T-helper 2 cell treated with Interferon-gamma antibody and Interleukin-4, amounts not matched to agents 100 ng/mL and 5 ng/mL, for 36 hours (primary cell): Measurements from ENCODE around the gene CHRDL2. TPM values are rescaled to one million over a fixed set of nuclear protein-coding genes. Genes with fewer than 3 reads are reported as not detected.
"Not testable (repeated sequence)": the region's sequence is repeated elsewhere in the genome, so short reads cannot be mapped to it uniquely, and the experiment has no call there.

Experiments
- intact Hi-C: fragments of 100-400 bp; cut with micrococcal nuclease; formaldehyde crosslinking; loops from one replicate; pipeline ENCODE4 v1.15.1; 2023
- total RNA-seq: library from RNA; stranded (reverse); gene quantifications from 2 replicates; pipeline ENCODE4 v1.2.3, GENCODE V29; 2022

The CHRDL2 gene, protein sequence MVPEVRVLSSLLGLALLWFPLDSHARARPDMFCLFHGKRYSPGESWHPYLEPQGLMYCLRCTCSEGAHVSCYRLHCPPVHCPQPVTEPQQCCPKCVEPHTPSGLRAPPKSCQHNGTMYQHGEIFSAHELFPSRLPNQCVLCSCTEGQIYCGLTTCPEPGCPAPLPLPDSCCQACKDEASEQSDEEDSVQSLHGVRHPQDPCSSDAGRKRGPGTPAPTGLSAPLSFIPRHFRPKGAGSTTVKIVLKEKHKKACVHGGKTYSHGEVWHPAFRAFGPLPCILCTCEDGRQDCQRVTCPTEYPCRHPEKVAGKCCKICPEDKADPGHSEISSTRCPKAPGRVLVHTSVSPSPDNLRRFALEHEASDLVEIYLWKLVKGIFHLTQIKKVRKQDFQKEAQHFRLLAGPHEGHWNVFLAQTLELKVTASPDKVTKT
- not detected in 2 replicates for total RNA-seq

DNA sequence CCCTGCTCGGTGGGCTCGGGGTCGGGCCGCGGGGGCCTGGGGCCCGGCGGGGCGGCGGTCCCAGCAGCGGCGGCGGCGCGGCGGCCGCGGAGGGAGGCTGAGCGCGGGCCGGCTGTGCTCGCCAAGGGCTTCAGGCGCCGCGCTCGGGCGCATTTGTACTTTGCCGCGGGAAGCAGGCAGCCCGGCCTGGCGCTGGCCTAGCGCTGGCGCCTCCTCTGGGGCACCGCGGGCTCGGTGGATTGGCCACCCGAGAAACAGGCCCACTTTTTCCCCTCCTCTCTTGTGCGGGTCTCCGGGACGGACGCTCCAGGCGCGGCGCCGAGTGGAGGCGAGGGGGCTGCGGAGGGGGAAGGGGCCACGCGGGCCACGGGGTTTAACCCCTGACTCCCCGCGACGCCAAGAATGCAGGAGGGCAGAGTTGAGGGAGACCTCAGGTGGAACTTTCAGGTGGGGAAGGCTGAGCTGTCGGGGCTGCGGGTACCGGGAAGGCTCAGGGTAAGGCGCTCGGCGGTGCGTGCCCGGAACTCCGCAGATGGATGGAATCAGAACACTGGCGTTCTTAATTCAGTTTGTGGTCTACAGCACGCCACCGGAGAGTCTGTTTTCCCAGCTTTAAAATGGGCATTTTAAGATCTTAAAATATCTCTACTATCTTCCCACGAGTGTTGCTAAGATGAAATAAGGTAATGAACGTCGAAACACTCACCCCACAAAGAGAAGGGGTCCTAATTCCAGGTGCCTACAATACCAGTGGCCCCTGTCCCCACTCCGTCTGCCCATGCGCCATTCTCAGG is at the start of gene CHRDL2:
Gene CHRDL2, minus strand, starts transcription at position 126 of the 794 bp plus-strand sequence. CDS start 538 bp downstream, outside the sequence.
- intact Hi-C loops = no loop called here

DNA sequence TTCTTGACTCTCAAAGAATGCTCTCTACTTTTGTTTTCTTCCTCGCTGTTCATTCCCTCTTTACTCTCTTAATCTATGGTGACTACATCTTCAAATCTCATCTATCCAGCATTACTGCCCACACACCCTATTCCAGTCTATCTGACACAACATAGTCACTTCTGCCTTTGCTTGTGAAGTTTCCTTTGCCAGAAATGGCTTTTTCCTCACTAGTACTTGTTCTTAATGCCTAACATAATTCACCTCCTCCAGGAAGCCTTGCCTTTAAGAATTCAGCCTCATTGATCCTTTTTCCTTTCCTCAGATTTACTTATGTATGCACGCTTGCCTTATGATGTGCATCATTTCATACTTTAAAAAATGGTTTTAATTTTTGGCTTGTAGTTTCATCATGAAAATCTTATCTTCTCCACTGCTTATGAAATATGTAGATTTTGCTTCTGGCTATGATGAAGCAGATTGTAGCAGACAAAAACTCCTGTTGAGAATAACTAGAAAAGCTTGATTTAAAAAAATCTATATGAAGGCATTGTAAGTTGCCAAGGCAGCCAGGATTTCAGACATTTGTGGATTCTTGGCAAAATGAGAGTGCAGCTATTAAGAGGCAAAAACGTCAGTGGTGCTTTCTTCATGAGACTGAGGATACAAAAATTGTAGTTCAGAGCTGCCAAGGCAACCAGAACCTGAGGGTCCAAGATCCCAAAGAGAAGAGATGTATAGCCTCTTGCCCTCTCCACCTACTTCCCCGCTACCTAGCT is 49.2 kb upstream of the CHRDL2 start:
- intact Hi-C loops = no loop called here

DNA sequence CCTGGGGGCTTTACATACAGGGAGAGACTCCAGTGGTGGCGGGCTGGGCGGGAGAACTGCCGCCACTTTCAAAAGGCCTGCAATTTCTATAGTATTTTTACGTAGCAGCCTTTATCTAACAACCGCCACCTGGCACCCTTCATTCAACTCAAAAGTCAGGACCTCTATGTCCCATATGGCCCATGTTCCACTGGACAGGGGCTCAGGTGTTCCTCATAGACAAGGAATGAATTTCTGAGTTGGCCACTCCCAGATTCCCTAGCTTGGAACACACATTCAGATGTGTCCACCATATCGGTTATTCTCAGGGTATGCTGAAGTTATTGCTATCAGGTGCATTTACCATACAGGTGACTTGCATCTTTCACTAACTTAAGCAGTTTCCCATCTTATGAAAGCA is 47.4 kb upstream of the CHRDL2 start:
- intact Hi-C loops = no loop called here

DNA sequence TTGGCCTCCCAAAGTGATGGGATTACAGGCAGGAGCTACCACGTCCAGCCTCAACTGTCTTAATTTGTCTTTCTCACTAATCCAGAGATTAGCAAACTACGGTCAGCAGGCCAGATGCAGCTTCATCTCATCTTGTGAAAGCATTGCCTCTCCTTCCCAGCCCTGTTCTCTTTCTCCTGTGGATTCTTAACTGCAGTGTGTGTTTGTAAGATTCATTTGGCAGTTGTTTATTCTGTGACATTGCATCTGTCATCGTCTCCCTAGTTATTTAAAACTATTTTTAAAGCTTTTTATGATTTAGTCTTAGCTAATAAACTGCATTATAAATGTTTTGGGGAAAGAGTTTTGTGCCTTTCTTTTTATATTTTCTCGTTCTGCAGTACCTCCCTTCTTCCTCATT is 46.7 kb upstream of the CHRDL2 start:
- intact Hi-C loops = no loop called here

DNA sequence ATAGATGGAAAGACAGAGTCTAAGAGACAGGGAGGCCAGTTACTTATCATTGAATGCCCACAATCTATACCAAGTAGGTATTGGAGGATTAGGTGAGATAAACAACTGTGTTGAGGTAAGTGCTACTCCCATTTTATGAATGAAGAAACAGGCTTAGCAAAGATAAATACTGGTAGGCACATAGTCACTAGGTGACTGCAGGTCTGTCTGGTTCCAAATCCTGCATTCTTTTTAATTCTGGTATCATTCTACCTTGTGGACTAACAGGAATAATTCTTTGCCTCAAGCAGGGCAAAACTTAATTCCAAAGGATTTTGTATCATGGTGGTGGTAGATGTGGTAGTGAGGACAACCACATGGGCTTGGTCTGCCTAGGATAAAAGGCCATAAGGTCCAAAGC is 45.8 kb upstream of the CHRDL2 start:
- intact Hi-C loops = no loop called here

DNA sequence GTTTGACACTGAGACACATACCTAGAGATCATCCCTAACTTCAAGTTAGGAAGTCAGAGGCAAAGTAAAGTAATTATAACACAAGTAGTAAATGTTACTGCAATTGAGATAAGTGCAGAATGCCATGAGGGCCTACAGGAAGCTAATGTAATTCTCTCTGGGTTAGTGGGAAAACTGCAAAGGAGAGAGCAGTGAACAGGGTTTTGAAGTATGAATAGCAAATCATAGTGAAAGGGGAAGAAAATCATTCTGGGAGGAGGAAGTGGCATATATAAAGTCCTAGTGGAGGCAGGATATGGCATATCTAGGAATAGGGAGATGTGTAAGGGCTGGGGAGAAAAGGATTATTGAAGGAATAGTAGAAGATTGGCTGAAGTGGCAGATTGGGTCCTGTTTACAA is 45.3 kb upstream of the CHRDL2 start:
- intact Hi-C loops = no loop called here

DNA sequence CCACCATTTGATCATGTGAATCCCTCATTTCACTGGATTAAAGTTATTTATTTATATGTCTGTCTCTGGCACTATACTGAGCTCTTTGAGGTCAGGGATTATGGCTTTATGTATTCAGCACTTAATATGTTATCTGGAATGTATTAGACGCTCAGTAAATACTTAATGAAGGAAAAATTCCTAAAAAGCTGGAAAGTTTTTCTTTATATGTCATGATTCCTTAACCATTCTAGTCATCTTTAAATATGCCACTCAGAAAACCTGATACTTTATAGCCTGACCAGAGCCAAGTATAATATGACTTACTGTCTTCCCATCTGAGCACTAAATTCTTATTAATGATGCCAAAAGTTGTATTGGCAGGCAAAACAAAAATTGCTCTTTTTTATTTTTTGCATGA is 44.5 kb upstream of the CHRDL2 start:
- intact Hi-C loops = no loop called here

DNA sequence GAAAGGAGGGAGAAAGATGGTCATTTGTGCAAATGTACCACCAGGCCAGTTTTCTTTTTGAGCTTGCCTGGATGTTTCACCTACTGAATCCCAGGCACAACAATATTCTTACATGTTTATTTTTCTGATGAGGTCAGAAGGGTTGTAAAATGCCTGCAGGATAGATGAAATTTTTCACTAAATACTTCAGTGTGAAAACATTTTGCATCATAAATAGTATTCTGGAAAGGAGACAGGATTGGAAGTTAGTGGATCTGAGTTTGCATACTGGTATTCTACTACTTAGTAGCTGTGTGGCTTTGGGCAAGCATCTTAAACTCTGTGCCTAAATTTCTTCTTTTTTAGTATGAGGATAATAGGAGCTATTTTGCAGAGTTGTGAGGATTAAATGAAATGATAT is 42.2 kb upstream of the CHRDL2 start:
- intact Hi-C loops = no loop called here

DNA sequence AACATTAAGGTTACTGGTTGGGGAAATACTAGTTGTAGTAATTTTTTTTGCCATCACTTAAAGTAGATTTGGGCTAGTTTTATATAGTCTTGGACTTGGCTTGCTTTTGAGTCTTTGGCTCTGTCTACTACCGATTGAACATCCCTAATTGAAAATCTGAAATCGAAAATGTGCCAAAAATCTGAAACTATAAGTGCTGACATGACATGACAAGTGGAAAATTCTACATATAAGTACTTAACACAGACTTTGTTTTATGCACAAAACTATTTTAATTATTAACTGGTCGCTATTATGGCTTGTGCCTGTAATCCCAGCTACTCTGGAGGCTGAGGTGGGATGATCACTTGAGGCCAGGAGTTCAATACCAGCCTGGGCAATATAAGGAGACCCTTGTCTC is 39.9 kb upstream of the CHRDL2 start:
- intact Hi-C loops = no loop called here

DNA sequence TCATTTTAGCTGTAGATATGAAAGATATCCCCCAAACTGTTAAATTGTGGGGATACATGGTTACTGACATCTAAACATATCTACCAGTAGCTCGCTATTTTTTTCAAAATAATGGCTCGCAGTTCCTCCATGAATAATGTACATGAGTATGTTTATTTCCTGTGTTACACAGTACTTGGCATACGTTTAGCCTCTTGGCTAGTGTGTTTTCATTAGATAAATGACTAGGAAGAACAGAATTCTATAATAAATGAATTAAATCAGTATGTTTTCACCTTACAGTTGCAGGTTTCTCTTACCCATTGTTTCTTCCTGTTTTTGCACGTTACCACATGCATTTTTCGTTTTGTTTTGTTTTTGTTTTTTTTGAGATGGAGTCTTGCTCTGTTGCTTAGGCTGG is 39.2 kb upstream of the CHRDL2 start:
- intact Hi-C loops = no loop called here

DNA sequence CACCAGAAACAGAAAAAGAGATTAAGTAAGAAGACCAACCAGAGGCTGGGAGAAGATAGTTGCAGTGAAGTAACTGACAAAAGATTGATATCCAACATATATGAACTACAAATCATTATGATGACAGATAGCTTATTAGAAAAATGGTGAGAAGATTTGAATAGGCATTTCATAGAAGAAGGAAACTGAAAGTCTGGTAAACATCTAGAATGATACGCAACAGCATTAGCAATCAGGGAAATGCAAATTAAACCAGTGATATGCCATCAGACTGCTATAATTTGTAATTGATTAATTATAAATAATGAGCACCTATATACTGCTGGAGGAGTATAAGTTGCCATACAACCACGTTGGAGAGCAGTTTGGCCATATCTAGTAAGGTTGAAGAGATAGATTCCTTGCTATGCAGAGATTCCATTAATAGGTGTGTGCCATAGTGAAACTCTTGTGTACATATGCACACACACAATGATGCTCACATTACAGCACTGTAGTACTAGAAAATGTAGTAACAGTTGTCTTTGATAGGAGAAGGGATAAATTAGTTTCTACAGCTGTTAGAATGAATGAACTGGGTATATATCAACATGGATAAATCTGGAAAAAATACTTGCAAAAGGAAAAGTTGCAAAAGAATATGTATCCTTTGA is 38.0 kb upstream of the CHRDL2 start:
- intact Hi-C loops = no loop called here

DNA sequence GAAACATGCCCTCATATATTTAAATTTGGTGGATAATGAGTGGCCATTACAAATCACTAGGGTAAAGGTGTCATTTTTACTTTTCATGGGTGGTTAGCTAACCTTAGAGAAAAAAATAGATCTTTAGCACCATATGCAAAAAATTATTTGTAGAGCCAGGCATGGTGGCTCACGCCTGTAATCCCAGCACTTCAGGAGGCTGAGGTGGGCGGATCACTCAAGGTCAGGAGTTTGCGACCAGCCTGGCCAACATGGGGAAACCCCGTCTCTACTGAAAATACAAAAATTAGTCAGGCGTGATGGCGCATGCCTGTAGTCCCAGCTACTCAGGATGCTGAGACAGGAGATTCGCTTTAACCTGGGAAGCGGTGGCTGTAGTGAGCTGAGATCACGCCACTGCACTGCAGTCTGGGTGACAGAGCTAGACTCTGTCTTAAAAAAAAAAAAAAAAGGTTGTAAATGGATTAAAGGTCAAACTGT is 37.0 kb upstream of the CHRDL2 start:
- intact Hi-C loops = not testable (repeated sequence)

DNA sequence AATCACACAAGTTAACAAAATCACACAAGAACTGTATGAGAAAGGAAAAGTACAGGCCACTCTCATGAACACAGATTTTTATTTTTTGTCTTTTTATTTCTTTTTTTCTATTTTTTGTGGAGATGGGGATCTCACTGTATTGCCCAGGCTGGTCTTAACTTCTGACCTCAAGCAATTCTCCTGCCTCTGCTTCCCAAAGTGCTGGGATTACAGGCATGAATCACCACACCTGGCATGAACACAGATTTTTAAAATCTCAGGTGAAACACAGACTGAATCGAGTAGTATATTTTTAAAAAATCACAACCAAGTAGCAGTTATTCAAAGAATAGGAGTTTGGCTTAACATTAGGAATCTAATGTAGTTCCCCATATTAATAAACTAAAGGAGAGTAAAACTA is 35.7 kb upstream of the CHRDL2 start:
- intact Hi-C loops = no loop called here

DNA sequence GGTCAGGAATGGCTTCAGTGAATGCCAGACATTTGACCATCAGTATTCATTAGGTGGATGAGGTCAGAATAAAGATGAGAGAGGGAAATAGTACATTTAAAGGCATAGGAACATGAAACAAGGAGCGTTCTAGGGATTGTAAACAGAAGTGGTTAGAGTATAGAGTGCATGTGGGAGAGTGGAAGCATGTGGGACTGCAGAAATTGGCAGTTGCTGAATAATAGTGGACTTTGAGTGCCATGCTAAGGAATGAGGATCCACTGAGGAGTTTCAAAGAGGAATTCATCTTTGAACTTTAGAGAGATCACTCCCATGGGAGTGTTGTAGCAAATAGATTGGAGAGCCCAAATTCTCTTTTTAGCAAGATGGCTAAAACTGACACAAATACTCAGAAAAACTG is 25.3 kb upstream of the CHRDL2 start:
- intact Hi-C loops = no loop called here

DNA sequence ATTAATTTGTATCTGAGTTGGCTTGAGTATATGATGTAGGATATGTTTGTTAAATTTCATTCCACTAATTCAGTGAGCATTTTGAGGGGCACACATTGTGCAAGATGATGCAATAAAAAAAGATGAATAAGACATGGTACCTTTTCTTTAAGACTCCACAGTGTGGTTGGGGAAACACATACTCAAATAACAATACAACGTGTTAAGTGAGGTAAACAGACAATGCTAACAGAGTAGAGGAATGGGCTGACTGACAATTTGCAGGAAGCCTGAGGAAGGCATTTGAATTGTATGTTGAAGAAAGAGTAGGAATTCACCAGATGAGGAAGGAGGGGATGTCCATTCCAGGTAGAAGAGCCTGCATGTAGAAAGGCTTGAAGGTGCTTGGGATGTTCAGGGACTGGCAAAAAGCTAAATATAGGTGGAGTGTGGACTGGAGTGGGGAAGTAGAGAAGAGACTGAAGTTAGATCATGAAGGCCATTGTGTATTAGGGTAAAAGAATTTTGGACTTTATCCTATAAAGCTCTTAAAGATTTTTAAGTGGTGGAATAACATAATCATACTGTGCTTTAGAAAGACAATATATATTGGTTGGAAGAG is 24.3 kb upstream of the CHRDL2 start:
- intact Hi-C loops = no loop called here

DNA sequence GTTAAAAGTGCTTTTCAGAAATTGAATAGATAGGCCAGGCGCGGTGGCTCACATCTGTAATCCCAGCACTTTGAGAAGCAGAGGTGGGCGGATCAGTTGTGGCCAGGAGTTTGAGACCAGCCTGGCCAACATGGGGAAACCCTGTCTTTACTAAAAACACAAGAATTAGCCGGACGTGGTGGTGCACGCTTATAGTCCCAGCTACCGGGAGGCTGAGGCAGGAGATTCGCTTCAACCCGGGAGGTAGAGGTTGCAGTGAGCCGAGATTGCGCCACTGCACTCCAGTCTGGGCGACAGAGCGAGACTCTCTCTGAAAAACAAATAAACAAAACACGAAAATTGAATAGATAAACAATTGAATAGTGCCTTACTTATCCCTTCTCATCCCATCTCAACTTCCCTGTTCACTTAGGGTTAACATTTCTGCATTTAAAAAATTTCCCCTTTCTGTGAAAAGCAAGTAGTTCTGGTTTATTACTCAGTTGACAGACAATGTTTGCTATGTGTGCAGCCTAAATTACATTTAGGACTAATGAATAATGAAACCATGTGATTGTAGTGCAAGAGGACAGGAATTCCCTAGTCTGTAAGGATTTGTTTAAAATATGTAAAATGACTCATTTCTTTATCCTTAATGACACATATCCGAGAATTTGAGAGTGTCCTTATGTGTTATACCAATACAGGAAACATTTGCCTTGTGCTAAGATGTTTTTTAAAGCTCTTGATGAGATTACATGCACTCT is 23.5 kb upstream of the CHRDL2 start:
- intact Hi-C loops = no loop called here

DNA sequence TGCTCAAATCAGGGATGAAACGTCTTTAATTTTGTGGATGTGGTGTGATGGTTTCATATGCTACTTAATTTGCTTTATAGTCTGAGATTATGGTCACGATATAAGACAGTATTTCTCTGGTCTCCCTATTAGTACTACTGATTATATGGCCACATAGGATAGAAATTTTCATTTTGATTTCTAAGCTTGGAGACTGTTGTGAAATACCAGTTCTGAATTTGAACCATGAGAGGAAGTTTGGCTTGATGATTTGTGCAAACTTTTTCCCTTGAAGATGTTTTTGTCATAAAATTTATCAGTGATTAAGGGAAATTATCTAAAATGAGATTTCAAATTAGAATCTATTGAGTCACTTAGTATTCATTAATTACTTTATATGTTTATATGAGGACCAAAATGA is 20.1 kb upstream of the CHRDL2 start:
- intact Hi-C loops = no loop called here

DNA sequence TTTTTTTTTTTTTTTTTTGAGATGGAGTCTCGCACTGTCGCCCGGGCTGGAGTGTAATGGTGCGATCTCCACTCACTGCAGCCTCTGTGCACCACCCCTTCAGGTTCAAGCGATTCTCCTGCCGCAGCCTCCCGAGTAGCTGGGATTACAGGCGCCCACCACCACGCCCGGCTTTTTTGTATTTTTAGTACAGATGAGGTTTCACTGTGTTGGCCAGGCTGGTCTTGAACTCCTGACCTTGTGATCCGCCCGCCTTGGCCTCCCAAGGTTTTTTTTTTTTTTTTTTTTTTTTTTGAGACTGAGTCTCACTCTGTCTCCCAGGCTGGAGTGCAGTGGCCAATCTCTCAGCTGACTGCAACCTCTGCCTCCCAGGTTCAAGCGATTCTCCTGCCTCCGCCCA is 19.4 kb upstream of the CHRDL2 start:
- intact Hi-C loops = not testable (repeated sequence)

DNA sequence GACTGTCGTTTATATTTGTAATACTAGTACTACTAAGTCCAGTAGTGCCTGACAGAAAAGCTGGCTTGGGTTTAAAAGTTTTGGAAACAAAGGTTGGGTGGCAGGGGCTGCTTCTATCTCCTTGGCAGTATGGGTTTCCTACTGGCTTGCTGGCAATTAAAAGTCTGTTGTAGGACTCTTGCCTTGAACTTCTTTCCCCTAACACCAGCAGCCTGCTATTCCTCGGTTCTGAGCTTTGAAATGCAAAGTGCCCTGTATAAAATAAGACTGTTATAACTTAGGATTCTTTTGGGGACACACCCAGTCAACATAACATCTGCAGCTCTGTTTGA is 18.7 kb upstream of the CHRDL2 start:
- intact Hi-C loops = loop anchor here (2.0 to 5.0 kb wide), 4 partner anchors 199 to 491 kb away; partner anchors contain the start of genes LIPT2, PGM2L1, SPCS2 and TPBGL
